Suppressor macrophage (primary cell): ENCODE data around the gene TPK1.

Experiments
- DNase-seq, 4 experiments: peaks; one replicate each; pipeline ENCODE4 v3.0.0-alpha.2; 2020 to 2022

TPK1 gene

GRCh38 chr7:144525956-144526355 lies 309.9 kb downstream of the TPK1 start:
- no peak for DNase-seq

DNA sequence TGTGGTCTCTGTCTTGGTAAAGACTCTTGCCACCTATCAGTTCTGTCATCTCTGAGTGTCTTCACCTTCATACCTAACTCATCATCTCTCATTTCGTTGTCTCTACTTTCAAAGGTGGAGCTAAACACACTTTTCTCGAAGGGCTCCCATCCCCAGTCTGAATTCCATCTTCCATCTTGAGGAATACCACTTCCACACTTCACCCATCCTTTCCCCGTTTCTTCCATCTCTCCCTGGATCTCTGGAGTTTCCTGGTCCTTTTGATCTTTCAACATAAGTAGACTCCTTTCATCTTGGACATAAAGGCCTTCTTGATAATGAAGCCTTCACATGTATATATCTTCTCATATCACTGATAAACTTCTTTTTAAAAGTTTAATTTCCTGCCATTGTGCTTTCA lies 311.6 kb downstream of the TPK1 start:
- DNase-seq: no peak

GRCh38 chr7:144523621-144524020 lies 312.2 kb downstream of the TPK1 start:
- no peak for DNase-seq

GRCh38 chr7:144519925-144520324 lies 315.9 kb downstream of the TPK1 start:
- no peak for DNase-seq

DNA sequence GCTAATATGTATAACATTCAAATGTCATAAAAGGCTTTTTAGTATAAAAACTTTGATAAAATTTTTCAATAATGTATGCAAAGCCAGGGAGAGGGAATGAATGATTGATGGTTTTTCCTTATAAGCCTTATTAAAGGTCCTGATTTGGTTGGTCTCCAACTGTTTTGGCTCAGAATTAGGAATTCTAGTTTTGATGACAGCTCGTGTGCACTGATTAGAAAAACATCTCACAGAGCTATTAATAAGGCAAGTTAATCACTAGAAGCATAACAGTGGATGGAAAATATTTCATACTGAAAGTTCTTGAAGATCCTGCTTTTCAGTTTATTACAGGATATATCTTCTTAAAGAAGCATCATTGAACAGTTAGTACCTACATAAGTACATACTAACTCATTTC lies 317.5 kb downstream of the TPK1 start:
- no peak for DNase-seq

DNA sequence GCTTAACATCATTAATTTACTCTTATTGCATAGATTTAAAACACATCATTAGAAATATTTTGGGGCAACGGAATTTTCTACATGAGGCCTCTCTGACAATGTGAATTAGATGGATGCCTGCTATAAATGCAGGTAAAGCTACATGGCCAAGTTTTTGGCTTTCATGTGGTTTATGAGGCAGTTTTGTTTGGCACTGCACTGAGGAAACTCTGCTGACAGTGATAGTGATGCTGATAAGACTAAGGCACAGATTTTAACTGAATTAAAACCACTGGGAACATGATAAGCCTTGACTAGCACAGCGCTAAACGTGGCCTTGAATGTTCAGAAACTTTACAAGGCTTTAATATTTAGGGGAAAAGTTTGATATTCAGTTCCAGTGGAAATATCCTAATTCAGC lies 318.1 kb downstream of the TPK1 start:
- DNase-seq: no peak

GRCh38 chr7:144516729-144517525 lies 318.9 kb downstream of the TPK1 start:
- DNase-seq: no peak

- DNase-seq: peak in 3 of 4 experiments; percentile 9 to 33 (median 16)
Measured at GRCh38 chr7:144513334-144513733, 322.5 kb downstream of the TPK1 start.

- DNase-seq: no peak
Measured at GRCh38 chr7:144510621-144511020, 325.2 kb downstream of the TPK1 start.

- DNase-seq: no peak
Measured at GRCh38 chr7:144508702-144509101, 327.2 kb downstream of the TPK1 start.

- DNase-seq: no peak
Measured at GRCh38 chr7:144503215-144503614, 332.6 kb downstream of the TPK1 start.

DNA sequence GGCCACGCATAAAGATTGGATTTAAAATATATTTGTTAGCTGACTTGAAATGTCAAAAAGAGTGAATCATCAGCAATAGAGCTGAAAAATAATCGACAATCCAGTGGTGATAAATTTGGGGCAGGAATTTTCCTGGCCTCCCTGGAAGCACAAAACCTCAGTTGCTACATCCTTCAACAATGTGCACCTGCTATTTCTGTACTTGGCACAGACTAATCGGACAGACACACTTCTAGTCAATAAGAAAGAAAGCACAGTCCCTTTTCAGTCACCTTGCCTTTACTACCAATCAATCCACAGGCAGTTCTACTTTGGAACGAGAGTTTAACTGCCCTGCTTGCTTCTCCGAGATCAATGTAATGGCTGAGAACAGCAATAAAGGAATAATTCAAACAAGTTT lies 335.6 kb downstream of the TPK1 start:
- no peak for DNase-seq

GRCh38 chr7:144497282-144497681 lies 338.6 kb downstream of the TPK1 start:
- no peak for DNase-seq

DNA sequence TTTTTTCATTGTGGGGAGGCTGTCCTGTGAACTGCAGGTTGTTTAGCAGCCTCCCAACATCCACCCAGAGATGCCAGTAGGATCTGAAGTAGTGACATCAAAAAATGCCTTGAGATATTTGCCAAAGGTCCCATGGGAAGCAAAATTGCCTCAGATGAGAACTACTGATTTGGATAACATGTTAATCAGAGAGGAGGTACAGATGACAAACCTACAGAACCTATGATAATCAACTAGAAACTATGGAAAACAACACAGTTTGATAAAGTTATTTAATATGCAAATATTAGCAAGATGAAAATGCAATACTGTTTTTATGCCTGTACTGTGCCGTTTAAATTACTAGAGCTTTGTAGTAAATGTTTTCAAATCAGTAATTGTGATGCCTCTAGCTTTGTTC lies 341.5 kb downstream of the TPK1 start:
- DNase-seq: no peak

GRCh38 chr7:144489504-144489903 lies 346.3 kb downstream of the TPK1 start:
- DNase-seq: no peak

DNA sequence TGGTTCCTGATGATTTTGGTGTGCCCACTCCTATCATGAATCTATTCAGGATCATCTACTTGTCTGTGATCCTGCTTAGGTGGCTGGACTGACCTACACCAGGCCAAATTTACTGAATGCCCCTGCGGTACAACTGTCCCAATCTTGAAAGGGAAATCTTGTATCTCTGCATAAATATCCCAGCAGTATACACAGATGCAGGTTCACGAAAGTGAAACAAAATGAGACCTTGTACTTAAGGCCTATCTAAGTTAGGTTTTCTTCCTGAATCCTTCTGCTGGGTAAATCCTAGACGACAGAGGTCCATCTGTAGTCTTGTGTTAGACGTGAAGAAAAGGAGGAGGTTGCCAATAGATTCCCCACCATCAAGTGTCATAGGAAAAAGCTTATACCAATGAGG lies 346.9 kb downstream of the TPK1 start:
- DNase-seq: no peak

- no peak for DNase-seq
Measured at GRCh38 chr7:144487901-144488300, 348.0 kb downstream of the TPK1 start.

DNA sequence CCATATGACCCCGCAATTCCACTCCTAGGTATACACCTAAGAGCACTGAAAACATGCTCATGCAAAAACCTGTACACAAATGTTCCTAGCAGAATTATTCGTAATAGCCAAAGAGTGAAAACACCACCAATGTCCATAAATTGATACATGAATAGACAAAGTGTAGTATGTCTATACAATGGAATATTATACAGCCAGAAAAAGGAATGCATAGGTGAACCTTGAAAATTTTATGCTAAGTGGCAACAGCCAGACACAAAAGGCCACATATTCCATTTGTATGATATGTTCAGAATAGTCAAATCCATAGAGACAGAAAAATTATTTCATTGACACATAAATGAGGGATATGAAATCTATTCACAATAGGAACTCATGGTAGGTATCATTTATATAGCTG lies 351.4 kb downstream of the TPK1 start:
- DNase-seq: no peak

DNA sequence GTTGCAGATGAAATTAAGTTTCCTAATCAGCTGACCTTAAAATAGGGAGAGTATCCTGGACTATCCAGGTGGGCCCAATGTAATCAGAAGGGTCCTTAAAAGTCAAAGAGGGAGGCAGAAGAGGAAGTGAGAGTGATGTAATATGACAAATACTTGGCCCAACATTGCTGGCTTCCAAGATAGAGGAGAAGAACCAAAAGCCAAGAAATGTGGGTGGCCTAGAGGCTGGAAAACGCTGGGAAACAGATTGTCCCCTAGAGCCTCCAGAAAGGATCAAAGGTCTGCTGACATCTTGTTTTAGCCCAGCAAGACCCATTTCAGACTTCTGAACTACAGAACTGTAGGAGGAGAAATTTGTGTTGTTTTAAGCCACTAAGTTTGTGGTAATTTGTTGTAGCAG lies 352.7 kb downstream of the TPK1 start:
- no peak for DNase-seq

GRCh38 chr7:144481833-144482232 lies 354.0 kb downstream of the TPK1 start:
- no peak for DNase-seq

DNA sequence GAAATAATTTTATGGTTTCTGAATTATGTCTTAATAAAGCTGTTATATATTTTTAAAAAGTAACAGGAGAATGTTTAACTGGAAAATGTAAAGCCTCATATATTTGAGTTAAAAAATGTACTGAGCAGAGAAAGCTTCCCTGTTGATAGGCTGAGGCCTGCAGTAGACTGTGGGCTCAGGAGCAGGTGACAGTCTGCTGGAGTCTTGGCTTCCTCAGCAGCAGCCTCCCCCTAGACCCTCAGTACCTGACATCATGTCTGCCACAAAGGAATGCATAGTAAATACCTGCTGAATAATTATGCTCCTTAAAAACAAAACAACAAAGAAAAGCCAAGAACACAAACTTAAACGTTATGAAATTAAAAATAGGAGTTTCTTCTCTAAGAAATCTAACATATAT lies 358.5 kb downstream of the TPK1 start:
- DNase-seq: no peak

GRCh38 chr7:144474800-144475615 lies 360.8 kb downstream of the TPK1 start:
- DNase-seq: no peak

DNA sequence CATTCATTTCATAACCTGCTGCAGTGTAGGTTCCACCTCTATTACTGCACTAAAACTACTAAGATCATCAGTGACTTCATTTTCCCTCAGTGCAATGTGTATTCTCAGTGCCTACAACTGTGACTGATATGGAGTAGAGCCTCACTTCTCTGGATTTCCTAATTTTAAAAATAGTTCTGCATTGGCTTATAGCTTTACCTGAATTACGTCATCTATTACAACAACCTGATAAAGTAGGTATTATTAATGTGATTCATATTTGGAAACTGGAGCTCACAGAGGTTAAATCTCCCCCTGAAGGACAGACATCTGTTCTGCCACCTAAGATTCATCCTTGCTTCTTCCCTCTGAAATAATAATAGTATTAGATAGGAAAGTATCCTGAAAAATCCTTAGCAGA lies 361.5 kb downstream of the TPK1 start:
- DNase-seq: no peak

- no peak for DNase-seq
Measured at GRCh38 chr7:144473908-144474307, 361.9 kb downstream of the TPK1 start.
